Measurements from ENCODE around the gene BORCS5. TPM values are rescaled to one million over a fixed set of nuclear protein-coding genes. Genes with fewer than 3 reads are reported as not detected.

Gene BORCS5
- total and polyA plus RNA-seq, 2 of the 4 experiments (the other 2 are of a cell fraction), result 14.4 to 18.3 TPM

GRCh38 chr12:12443431-12443878 is 86.6 kb downstream of the BORCS5 start:
- peaks cover 0 to 4% of the 10 kb centered on the region in 2 experiments; a peak in 1 of 4 replicates for H3K79me1 ChIP-seq (ENCODE audit: low read depth in 1 of 2, low read length in 2 of 2)
- H2BK5ac ChIP-seq (ENCODE audit: low read depth, low read length, poor library complexity, severe bottlenecking), result no peak overlapping the region
- no peak overlapping the region for H2AFZ ChIP-seq (replicated peaks; ENCODE audit: low read length, poor library complexity)
- H2AK9ac ChIP-seq (replicated peaks; ENCODE audit: low read depth, low read length, poor library complexity), result no peak overlapping the region
- dilution Hi-C loops (cut with HindIII; ENCODE audit: low sequenced_read_pairs, unreplicated experiment) (no loop called here), in situ Hi-C loops (cut with MboI; ENCODE audit: low sequenced_read_pairs) (no loop called here), intact Hi-C loops (cut with micrococcal nuclease) (no loop called here)
- no peak overlapping the region for H4K8ac ChIP-seq (ENCODE audit: low read depth in 2 of 2, low read length in 2 of 2)
- no peak overlapping the region for H3K14ac ChIP-seq (replicated peaks; ENCODE audit: low read depth, low read length)
- H3K18ac ChIP-seq (ENCODE audit: low read depth, low read length), result no peak overlapping the region
- H3K4me2 ChIP-seq (ENCODE audit: low read depth, low read length), result no peak overlapping the region
- no peaks in the 10 kb centered on the region for H3K9me3 ChIP-seq (ENCODE audit: control insufficient read depth, insufficient read depth, low read length)
- H3K9ac ChIP-seq (ENCODE audit: low read depth, low read length), result no peak overlapping the region
- H3K27me3 ChIP-seq (ENCODE audit: control insufficient read depth, insufficient read depth, low read length), result no peaks in the 10 kb centered on the region
- no peak overlapping the region for H4K5ac ChIP-seq (ENCODE audit: low read depth, low read length)
- DNase-seq (no peak), ATAC-seq (ENCODE audit: low read depth) (no peak)
- H3K4me3 ChIP-seq (ENCODE audit: insufficient read depth, low read depth, low read length), result no peak overlapping the region
- H3K23ac ChIP-seq (ENCODE audit: low read depth, low read length), result no peak overlapping the region
- H2AK5ac ChIP-seq (ENCODE audit: low read depth, low read length), result no peak overlapping the region
- H3K4me1 ChIP-seq (ENCODE audit: control insufficient read depth, insufficient read depth, low read length), result peaks cover 21% of the 10 kb centered on the region
- H2BK20ac ChIP-seq (ENCODE audit: low read depth, low read length), result no peak overlapping the region
- ChIA-PET POLR2A (ENCODE audit: unreplicated experiment) (no interaction called here), CTCF (interaction anchor here (0.5 kb wide), 1 partner anchor 56 kb away, joined by 3 read pairs; no protein-coding TSS in a partner anchor)
- no peak overlapping the region for H2BK120ac ChIP-seq (ENCODE audit: low read depth, low read length)
- TF ChIP-seq MXI1 (IDR thresholded peaks at IDR 0.05; ENCODE audit: borderline replicate concordance, low read depth, low read length) (no peak), RAD21 (IDR thresholded peaks at IDR 0.05; ENCODE audit: low read length) (no peak)
- H3K56ac ChIP-seq (ENCODE audit: extremely low read depth, insufficient read depth, low read length), result no peak overlapping the region
- no peaks in the 10 kb centered on the region for H3K36me3 ChIP-seq (ENCODE audit: control insufficient read depth, insufficient read depth, low read length)
- H3K4ac ChIP-seq (ENCODE audit: low read depth, low read length), result no peak overlapping the region
- peaks cover 8% of the 10 kb centered on the region for H3K9me1 ChIP-seq (ENCODE audit: insufficient read depth, low read length)
- no TSS peak for BruUV-seq (replicated peaks)
- H2BK15ac ChIP-seq (ENCODE audit: low read depth, low read length), result no peak overlapping the region
- no peaks in the 10 kb centered on the region for H4K20me1 ChIP-seq (ENCODE audit: insufficient read depth, low read length)
- WGBS, 2 experiments (ENCODE audit: extremely low coverage in 2 of 2, insufficient read length in 1 of 2), result 80% methylated on average over 1 of the region's 5 CpGs; no CpG with 5 or more reads in 1 of the 2 experiments
- H3K27ac ChIP-seq (ENCODE audit: insufficient read depth, low read length), result no peak overlapping the region
- no peak overlapping the region for H4K91ac ChIP-seq (ENCODE audit: insufficient read depth, low read depth, low read length)

Measured in IMR-90 (cell line).